Measurements from ENCODE around the gene PARD3B. TPM values are rescaled to one million over a fixed set of nuclear protein-coding genes. Genes with fewer than 3 reads are reported as not detected.

The PARD3B gene
- total RNA-seq, 1 experiment from 2014 or later = 6.4 TPM

GRCh38 chr2:205054789-205055188 lies 509.5 kb downstream of the PARD3B start:
- H3K4me2 ChIP-seq (ENCODE audit: insufficient read depth, insufficient read length, low read length) = no peak overlapping the region
- H3K27me3 ChIP-seq (ENCODE audit: insufficient read depth, low read length) = no peaks in the 10 kb centered on the region
- Mint-ChIP-seq H3K27ac (no peak overlapping the region), H3K27me3 (ENCODE audit: low read depth) (peaks cover 1% of the 10 kb centered on the region; the same call in 1 of the 2 replicates), H3K4me1 (peaks cover 0 to 6% of the 10 kb centered on the region in 2 experiments; a peak in 2 of 4 replicates), H3K36me3 (ENCODE audit: insufficient read depth in 1 of 3, low read depth in 3 of 3) (peaks cover 6 to 12% (median 9%) of the 10 kb centered on the region in 3 experiments; a peak in 5 of 7 replicates), H3K9me3 (peaks cover 10 to 12% of the 10 kb centered on the region in 2 experiments; a peak in 4 of 5 replicates), H3K4me3 (no peak overlapping the region)
- DNase-seq = no peak
- no peak overlapping the region for H2BK15ac ChIP-seq (ENCODE audit: low read depth, low read length)
- H2BK5ac ChIP-seq (ENCODE audit: insufficient read length, low read length) = no peak overlapping the region
- H3K14ac ChIP-seq (ENCODE audit: insufficient read depth, low read length) = no peak overlapping the region
- H3K23me2 ChIP-seq (ENCODE audit: insufficient read length, low read depth, low read length, poor library complexity, severe bottlenecking) = no peaks in the 10 kb centered on the region
- no peaks in the 10 kb centered on the region for H3K4me1 ChIP-seq (ENCODE audit: insufficient read depth, low read length)
- H4K8ac ChIP-seq (replicated peaks; ENCODE audit: insufficient read length, low read depth, low read length) = no peak overlapping the region
- no peak overlapping the region for H3K56ac ChIP-seq (ENCODE audit: insufficient read length, low read depth, low read length)
- no peak overlapping the region for H3K18ac ChIP-seq (ENCODE audit: insufficient read length, low read depth, low read length)
- H3T11ph ChIP-seq (ENCODE audit: low read length) = no peak overlapping the region
- H4K20me1 ChIP-seq (ENCODE audit: control insufficient read depth, insufficient read depth, insufficient read length) = no peaks in the 10 kb centered on the region
- no peaks in the 10 kb centered on the region for H3K9me3 ChIP-seq (ENCODE audit: control insufficient read depth, low read depth, low read length)
- H3K23ac ChIP-seq (ENCODE audit: insufficient read length, low read depth, low read length) = no peak overlapping the region
- H3K9ac ChIP-seq (ENCODE audit: extremely low read depth, insufficient read length, low read length) = no peak overlapping the region
- no peak overlapping the region for H2BK20ac ChIP-seq (ENCODE audit: low read depth, low read length, poor library complexity, severe bottlenecking)
- H4K5ac ChIP-seq (ENCODE audit: insufficient read length, low read depth, low read length) = no peak overlapping the region
- H2AK5ac ChIP-seq (ENCODE audit: insufficient read length, low read length) = no peak overlapping the region
- H3K4ac ChIP-seq (ENCODE audit: low read depth, low read length) = no peak overlapping the region
- H4K91ac ChIP-seq (ENCODE audit: insufficient read length, low read depth, low read length) = no peak overlapping the region
- no peak overlapping the region for H3K27ac ChIP-seq (ENCODE audit: insufficient read length, low read depth, low read length)
- no peak overlapping the region for H2BK12ac ChIP-seq (ENCODE audit: insufficient read length, low read depth, low read length)
- H3K79me1 ChIP-seq (ENCODE audit: insufficient read depth, low read depth, low read length, poor library complexity, severe bottlenecking) = no peaks in the 10 kb centered on the region
- no peaks in the 10 kb centered on the region for H3K79me2 ChIP-seq (ENCODE audit: insufficient read depth, low read length)
- no peak overlapping the region for H2BK120ac ChIP-seq (ENCODE audit: low read depth, low read length, poor library complexity, severe bottlenecking)
- WGBS (ENCODE audit: extremely low coverage, insufficient read length, low lambda C conversion rate) = no CpG with 5 or more reads among the region's 4 CpGs
- no peak for TF ChIP-seq CTCF (conservative IDR thresholded peaks at IDR 0.05)
- no peak overlapping the region for H2AFZ ChIP-seq (ENCODE audit: low read length)

All from H9 (cell line).